D721Med (cell line): ENCODE data around the gene PRM2.

Source experiments
- DNase-seq: peaks from one replicate; pipeline ENCODE4 v3.0.0; 2011; ENCODE audit warnings: low spot score; ENCODE audit not compliant: insufficient read length
- FAIRE-seq: peaks from 2 replicates; lab custom pipeline; 2011; peaks lifted over from hg19 to GRCh38; lab: Jason Lieb, UNC
- CTCF ChIP-seq: IDR thresholded peaks from 2 replicates; pipeline ENCODE4 v1.5.1; 2012; ENCODE audit warnings: mild to moderate bottlenecking, control low read depth; ENCODE audit not compliant: insufficient read depth; ENCODE audit errors: missing control alignments

Gene PRM2

GRCh38 chr16:11273721-11274324 lies 2.5 kb downstream of the PRM2 start:
- DNase-seq (no peak), FAIRE-seq (no peak)
- TF ChIP-seq CTCF: no peak

- TF ChIP-seq CTCF: no peak
- FAIRE-seq (no peak), DNase-seq (no peak)
Measured at GRCh38 chr16:11272921-11273720, 3.2 kb downstream of the PRM2 start, which contains the start of gene PRM3. TSS of gene PRM3 (minus strand) at chr16:11273629. CDS start at chr16:11273595, 34 bp downstream.

GRCh38 chr16:11272484-11272883 lies 3.8 kb downstream of the PRM2 start:
- no peak for TF ChIP-seq CTCF
- no peak for FAIRE-seq
- DNase-seq: no peak

- DNase-seq (no peak), FAIRE-seq (no peak)
Measured at GRCh38 chr16:11271610-11272009, 4.7 kb downstream of the PRM2 start.

GRCh38 chr16:11270602-11271162 lies 5.6 kb downstream of the PRM2 start:
- TF ChIP-seq CTCF: no peak
- no peak for FAIRE-seq
- DNase-seq: no peak

More at GRCh38 chr16:11271610-11272009, 4.7 kb downstream of the PRM2 start:
- TF ChIP-seq CTCF: no peak

- TF ChIP-seq CTCF: no peak
- FAIRE-seq: no peak
Measured at GRCh38 chr16:11268921-11269375, 7.3 kb downstream of the PRM2 start, which contains the start of gene TNP2. TSS of gene TNP2 (minus strand) at chr16:11269325. CDS start at chr16:11269262, 63 bp downstream.

GRCh38 chr16:11265124-11265523 lies 11.2 kb downstream of the PRM2 start:
- no peak for FAIRE-seq
- TF ChIP-seq CTCF: no peak
- no peak for DNase-seq

More at GRCh38 chr16:11268921-11269375, 7.3 kb downstream of the PRM2 start, which contains the start of gene TNP2:
- no peak for DNase-seq
